ENCODE measurements around the gene PITPNM3.

PITPNM3 gene

DNA sequence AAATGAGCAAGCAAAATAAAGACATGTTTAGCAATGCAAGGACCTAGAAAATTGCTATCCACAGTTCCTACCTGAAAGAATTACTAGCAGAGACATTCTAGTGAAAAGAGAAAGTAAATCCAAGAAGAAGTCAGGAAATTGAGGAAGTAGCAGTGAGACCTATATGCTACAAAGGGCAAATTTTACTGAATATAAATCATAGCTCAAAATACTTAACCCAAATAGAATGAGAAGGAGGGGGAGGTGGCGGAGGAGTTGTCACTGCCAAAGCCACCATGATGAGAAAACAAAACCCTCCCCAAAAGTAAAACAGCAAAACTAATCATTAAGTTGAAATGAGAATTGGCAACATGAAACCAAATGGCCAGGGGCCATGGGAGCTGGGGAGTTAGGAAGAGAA, 39.3 kb downstream of the PITPNM3 start:
- no peak for DNase-seq (ENCODE audit: low read depth)
- TF ChIP-seq, protein P1, sequence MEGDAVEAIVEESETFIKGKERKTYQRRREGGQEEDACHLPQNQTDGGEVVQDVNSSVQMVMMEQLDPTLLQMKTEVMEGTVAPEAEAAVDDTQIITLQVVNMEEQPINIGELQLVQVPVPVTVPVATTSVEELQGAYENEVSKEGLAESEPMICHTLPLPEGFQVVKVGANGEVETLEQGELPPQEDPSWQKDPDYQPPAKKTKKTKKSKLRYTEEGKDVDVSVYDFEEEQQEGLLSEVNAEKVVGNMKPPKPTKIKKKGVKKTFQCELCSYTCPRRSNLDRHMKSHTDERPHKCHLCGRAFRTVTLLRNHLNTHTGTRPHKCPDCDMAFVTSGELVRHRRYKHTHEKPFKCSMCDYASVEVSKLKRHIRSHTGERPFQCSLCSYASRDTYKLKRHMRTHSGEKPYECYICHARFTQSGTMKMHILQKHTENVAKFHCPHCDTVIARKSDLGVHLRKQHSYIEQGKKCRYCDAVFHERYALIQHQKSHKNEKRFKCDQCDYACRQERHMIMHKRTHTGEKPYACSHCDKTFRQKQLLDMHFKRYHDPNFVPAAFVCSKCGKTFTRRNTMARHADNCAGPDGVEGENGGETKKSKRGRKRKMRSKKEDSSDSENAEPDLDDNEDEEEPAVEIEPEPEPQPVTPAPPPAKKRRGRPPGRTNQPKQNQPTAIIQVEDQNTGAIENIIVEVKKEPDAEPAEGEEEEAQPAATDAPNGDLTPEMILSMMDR (conservative IDR thresholded peaks at IDR 0.05; ENCODE audit: low read depth, low read length) = no peak
- H3K4me3 ChIP-seq (ENCODE audit: low read length) = no peak overlapping the region

DNA sequence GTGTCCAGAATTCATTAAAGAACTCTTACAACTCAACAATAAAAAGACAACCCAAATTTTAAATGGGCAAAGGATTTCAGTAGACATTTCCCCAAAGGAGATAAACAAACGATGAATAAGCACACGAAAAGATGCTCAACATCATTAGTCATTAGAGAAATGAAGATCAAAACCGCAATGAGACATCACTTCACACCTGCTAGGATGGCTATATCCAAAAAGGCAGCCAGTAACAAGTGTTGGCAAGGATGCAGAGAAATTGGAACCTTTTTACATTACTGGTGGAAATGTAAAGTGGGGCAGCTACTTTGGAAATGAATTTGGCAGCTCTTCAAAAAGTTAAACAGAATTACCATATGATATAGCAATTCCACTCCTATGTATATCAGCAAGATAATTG, 42.0 kb downstream of the PITPNM3 start:
- TF ChIP-seq, protein P1 (conservative IDR thresholded peaks at IDR 0.05; ENCODE audit: low read depth, low read length) = no peak
- DNase-seq (ENCODE audit: low read depth) = no peak
- H3K4me3 ChIP-seq (ENCODE audit: low read length) = no peak overlapping the region

DNA sequence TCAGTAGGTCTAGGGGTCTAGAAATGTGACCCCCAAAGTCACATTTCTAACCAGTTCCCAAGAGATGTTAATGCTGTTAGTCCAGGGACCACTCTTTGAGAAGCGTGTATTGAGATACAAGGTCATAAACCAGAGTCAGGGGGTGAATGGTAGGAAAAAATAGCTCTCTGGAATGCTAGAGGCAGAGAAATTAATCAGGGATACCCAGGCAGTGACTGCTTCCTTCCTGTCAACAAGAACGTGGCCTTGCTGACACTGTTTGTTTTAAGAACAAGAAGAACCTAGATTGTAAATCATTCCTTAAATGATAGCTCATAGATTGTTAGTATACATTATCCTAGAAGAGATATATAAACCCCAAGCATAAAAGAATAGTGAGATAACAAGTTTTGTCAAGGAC, 43.8 kb downstream of the PITPNM3 start:
- no peak for DNase-seq (ENCODE audit: low read depth)
- H3K4me3 ChIP-seq (ENCODE audit: low read length) = no peak overlapping the region

DNA sequence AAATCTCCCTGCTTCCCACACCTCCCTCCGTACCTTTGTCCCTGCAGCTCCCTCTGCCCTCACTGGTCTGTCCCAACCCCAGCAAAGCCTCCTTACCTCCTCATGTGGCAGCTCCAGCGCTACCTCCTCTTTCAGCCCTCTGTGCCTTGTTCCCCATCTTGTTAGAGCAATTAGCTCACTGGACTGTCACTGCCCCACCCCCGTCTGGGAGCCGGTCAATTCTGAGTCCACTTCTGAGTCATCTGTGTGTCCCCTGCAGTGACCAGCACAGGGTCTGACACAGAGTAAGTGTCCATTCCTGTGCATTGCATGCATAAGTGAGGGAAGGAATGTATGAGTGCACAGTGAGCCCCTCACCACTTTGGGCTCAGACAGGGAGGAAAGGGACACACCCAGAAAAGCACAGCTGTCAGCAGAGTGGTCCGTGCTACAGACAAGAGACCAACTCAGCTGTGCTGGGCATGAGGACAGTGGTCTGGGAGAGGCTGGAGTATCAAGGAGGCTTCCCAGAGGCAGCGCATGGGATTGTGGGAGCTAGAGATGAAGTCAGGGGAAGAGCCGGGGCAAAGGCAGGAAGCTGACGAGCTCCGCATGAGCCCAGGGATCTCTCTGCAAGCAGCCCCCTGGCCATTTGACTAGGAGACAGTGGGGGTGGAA, 45.9 kb downstream of the PITPNM3 start:
- no peak for DNase-seq (ENCODE audit: low read depth)
- no peak overlapping the region for H3K4me3 ChIP-seq (ENCODE audit: low read length)
- TF ChIP-seq, protein P1 (conservative IDR thresholded peaks at IDR 0.05; ENCODE audit: low read depth, low read length) = no peak

More for the DNA sequence above, 43.8 kb downstream of the PITPNM3 start:
- TF ChIP-seq, protein P1 (conservative IDR thresholded peaks at IDR 0.05; ENCODE audit: low read depth, low read length) = no peak

DNA sequence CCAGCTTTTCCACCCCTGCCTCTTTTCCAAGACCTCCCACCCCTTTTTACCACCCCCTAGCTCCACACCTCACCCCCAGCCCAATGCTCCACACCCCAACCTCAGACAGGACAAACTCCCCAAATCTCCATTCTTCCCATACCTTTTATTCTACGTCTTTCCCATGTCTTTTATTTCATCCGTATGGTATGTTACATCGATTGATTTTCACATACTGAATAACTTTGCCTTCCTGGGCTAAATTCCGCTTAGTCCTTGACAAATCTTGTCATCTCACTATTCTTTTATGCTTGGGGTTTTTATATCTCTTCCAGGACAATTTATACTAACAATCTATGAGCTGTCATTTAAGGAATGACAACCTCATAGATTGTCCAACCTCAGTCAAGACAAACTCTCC, 46.4 kb downstream of the PITPNM3 start:
- H3K4me3 ChIP-seq (ENCODE audit: low read length) = no peak overlapping the region
- TF ChIP-seq, protein P1 (conservative IDR thresholded peaks at IDR 0.05; ENCODE audit: low read depth, low read length) = no peak
- DNase-seq (ENCODE audit: low read depth) = no peak

DNA sequence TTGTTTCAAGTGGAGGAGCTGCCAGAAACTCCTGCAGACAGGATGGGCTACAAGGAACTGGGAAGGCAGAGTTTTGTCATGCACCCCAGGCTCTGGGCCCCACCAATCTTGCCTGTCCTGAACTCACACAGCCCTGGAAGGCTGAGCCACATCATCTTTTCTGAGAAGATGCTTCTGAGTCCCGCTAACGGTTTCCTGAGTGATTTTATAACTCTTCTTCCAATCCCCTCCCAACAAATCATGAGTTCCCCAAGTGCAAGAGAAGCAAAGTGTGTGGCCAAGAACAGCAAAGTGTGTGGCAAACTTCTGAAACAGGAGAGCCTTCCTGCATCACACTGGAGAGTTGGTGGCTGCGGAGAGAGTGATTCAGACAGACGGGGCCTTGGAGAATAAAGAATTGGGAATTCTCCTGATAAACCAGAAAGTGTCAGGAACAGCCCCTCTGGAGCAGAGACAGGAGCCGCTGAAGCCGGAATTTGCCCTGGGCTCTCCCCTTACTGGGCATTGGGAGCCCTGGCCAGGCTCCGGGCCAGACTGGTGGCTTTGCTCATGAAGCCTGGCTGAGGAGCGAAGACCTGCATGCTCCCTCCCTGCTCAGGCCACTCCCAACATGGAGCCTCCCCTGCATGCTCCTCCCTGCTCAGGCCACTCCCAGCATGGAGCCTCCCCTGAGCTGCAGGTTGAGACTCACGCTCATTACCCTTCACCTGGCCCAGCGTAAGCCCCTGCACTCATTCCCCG, 47.2 kb downstream of the PITPNM3 start:
- TF ChIP-seq, protein P1 (conservative IDR thresholded peaks at IDR 0.05; ENCODE audit: low read depth, low read length) = no peak
- no peak overlapping the region for H3K4me3 ChIP-seq (ENCODE audit: low read length)
- DNase-seq (ENCODE audit: low read depth) = no peak

Measured in retinal pigment epithelial cell (primary cell).